ENCODE measurements around the gene KIDINS220.

GRCh38 chr2:8817221-8817620 lies 20.2 kb downstream of the KIDINS220 start:
- TF ChIP-seq CTCF (IDR thresholded peaks at IDR 0.05): no peak
- TF ChIP-seq POLR2A (IDR thresholded peaks at IDR 0.05): no peak

Data from ovary (tissue), 3 donors.